HG02870 (cell line): Measurements from ENCODE around the gene SH3PXD2A.

ENCODE experiments used
- ATAC-seq: cut with Tn5 transposase; IDR thresholded peaks from one replicate; pipeline ENCODE4 v1.9.1; 2021; ENCODE audit warnings: mild to moderate bottlenecking, moderate library complexity; ENCODE audit not compliant: unreplicated experiment

The SH3PXD2A gene

DNA sequence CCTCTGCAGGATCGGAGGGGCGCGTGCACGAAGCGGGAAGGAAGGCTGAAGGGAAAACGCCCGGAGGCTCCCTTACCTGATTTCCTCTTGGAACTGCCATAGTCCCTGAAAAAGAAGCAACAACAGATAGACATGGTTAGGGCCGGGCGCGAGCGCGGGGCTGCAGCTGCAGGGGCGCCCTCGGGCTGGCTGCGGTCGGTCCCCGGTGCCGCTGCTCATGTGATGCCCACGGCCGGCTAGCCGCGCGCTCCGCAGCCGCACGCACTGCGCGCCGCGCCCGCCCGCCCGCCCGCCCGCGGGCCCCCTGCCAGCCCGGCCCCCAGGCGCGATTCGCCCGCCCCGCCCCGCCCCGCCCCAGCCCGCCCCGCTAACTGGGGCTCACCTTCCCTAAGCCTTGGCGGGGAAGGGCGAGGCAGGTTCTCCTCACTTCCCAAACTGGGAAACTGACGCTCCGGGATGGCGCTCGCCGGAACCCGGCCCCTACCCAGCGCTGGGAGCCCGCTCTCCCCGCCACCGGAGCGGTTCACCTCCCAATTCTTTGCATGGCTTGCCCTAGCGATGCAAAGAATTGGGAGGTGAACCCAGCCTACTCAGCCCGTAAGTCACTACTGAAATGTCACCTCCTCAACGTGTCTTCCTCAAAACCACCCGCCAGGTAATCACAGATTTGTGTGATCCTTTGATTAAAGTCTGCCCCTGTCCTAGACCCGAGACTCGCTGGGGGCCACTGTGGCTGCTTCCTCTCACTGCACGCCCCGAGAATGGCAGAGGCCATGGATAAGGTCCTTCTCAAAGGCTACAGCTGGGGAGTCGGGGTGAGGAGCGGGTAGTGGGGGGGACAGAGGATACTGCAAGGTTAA, 162.2 kb downstream of the SH3PXD2A start:
- peak; percentile 9 for ATAC-seq

DNA sequence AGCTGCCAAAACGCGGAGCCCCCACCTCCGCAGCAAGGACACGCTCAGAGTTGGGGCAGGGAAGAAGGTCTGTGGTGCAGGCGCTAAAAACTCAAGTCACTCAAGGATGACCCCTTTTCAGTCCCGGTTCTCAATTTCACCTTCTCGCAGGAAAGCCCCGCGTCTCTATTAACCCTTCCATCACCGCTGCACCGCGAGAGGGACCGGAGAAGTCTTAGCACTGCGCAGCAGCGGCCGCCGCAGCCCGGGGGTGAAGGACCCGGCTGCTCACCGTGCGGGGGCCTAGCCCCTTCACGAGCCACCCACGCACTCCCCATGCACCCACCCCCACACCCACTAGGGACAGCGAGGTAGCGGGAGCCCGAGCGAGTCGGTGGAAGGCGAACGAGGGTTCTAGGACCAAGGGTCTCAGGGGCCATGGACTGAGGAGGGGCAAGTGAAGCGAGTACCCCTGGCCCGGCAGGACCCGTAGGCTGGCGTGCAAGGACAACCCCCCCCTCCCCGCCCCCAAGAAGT, 162.9 kb downstream of the SH3PXD2A start:
- peak; percentile 53 for ATAC-seq

DNA sequence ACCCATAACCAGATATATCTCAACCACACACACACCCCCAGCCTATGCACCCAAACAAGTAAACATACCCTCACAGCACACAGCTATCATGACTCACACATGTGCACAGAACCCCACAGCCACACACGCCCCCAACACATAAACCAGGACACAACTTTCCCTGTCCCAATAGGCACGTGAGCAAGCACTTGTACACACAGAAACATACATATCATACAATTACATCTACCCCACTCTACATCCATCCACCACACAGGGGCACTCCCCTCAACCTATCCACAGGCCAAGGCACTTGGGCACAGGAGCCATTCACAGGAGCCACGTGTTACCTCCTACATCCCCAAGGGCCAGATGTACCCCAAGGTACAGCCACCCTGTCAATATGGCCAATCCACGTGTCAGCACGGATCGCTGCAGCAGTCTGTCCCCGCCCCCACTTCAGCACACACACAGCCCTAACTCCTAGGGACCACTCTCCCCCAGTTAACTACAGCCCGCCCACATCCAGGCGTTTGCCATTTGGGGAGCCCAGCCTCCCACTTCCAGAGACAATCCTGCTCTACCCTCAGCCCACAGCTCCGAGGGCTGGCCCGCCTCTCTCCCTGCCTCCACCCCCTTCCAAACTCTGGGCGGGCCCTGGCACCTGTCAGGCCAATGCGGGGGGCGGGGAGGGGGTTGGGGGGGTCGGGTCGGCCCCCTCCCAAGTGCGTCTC, 163.5 kb downstream of the SH3PXD2A start:
- peak; percentile 21 for ATAC-seq

GRCh38 chr10:103691267-103691666, 164.1 kb downstream of the SH3PXD2A start:
- ATAC-seq, result no peak

DNA sequence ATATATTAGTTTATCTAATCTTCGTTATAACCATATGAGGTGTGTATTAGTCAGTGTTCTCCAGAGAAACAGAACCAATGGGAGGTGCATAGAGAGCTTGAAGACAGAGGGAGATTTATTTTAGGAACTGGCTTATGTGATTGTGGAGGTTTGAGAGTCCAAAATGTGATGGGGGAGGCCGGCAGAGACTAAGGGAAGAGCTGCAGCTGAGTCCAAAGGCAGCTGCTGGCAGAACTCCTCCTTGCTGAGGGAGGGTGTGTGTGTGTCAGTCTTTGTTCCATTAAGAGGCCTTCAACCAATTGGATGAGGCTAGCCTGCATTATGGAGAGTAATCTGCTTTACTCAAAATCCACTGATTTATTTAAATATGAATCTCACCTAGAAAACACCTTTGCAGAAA, 165.1 kb downstream of the SH3PXD2A start:
- no peak for ATAC-seq

GRCh38 chr10:103688491-103688890, 166.9 kb downstream of the SH3PXD2A start:
- ATAC-seq, result no peak

DNA sequence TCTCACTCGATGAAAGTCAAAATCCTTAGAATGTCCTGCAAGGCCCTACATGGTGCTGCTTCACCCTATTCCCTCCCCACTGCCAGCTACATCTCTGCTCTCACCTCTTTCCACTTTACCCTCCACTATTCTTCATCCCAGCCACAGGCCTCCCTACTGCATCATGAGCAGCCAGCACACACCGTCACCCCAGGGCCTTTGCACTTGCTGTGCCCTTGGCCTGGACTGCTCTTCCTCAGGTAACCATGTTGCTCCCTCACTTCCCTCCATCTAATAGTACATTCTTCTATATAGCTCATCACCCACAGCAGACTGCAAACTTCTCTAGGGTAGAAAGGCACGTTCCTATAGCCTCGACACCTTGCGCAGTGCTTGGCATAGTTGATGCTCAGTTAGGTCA, 167.7 kb downstream of the SH3PXD2A start:
- ATAC-seq, result no peak

DNA sequence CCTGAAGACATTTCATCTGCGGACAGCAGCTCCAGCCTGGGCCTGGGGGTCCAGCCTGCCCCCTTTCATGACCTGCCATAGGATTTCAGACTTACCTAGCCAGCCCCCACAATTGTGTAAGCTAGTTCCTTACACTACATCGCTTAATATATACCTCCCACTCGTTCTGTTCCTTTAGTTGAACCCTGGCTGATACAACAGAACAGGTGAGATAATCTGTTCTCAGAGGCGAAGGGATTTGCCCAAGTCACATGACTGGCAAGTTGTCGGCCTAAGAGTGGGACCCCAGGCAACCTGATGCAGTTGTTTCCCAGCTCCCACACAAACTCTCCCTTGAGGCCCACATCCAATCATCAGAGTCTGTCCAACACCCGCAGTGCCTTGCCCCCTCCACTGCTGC, 168.2 kb downstream of the SH3PXD2A start:
- no peak for ATAC-seq

DNA sequence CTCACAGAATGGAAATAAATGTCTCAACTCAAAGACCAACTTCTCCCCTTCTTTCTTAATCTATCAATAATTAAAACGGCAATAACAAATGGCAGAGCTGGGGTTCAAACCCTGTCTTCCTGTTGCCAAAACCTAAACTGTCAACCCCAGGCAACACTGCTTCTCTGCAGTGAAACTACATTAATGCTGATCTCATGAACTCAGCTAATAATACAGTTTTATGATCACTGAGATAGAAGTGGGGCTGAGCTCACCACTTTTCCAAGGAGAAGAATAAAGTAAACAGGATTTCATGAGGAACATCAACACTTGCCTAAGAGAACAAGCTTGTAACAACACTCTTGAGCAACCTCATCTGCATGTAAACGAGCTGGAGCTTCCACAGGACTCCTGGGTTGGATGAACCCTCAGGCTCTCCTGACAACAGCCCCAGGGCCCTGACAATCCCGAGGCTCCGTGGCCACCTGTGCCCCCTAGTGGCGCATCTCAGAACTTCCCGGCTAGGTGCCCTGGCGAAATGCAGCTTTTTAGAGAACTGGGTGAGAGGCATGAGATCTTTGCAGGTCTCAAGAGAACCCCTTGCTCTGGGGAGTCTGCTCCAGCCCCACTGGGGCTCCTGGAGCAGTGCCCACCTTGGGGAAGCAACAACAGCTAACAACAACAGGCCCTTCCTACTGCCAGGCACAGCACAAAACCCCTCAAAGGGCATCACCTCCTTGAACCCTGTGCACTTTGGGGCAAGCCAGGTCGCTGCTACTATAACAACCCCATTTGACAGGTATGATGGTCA, 169.3 kb downstream of the SH3PXD2A start:
- peak; percentile 63 for ATAC-seq

GRCh38 chr10:103683851-103684250, 171.5 kb downstream of the SH3PXD2A start:
- no peak for ATAC-seq

GRCh38 chr10:103682631-103683030, 172.7 kb downstream of the SH3PXD2A start:
- no peak for ATAC-seq

DNA sequence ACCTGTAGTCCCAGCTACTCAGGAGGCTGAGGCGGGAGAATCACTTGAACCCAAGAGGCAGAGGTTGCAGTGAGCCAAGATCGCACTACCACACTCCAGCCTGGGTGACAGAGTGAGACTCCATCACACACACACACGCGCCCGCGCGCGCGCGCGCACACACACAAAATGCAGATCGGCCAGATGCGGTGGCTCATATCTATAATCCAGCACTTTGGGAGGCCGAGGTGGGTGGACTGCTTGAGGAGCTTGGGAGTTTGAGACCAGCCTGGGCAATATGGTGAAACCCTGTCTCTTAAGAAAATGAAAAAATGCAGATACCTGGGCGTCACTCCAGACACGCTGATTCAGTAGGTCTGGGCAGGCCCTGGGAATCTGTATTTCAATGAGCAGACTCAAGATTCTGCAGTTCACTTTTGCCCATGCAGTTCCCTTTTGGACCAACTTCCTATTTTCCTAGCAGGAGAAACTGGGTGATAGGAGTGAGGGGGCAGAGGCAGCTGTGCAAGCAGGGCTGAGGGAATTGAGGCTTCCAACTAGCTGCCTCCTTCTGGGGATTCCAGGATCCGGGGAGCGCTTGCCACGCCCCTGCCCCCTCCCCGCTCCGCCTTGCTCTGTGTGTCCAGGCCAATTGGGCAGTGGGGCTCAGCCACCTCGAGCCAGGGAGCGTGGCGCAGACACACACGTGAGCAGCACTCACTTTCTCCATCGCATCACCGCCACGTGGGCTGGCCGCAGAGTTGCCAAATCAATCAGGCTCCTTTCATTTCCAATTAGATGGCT, 173.6 kb downstream of the SH3PXD2A start:
- no peak for ATAC-seq

- ATAC-seq, result no peak
Observed at GRCh38 chr10:103680869-103681236, 174.5 kb downstream of the SH3PXD2A start.

- ATAC-seq, result peak; percentile 86
Observed at GRCh38 chr10:103679096-103679790, 176.1 kb downstream of the SH3PXD2A start.

DNA sequence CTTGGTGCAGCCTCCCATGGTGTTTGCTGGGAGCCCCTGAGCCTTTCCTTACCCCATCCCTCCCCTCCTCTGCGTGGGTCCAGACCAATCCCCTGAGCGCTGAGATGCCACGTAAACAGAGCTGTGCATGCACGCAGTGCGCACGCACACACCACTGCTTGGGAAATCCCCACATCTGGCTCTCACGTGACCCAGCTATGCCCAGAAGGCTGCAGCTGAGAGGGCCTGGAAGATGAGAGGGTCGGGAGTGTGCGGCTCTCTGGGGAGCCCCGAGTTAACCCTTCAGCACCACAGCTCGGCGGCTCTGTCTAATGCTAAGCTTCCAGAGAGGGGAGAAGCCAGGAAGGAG, 177.2 kb downstream of the SH3PXD2A start:
- peak; percentile 72 for ATAC-seq

DNA sequence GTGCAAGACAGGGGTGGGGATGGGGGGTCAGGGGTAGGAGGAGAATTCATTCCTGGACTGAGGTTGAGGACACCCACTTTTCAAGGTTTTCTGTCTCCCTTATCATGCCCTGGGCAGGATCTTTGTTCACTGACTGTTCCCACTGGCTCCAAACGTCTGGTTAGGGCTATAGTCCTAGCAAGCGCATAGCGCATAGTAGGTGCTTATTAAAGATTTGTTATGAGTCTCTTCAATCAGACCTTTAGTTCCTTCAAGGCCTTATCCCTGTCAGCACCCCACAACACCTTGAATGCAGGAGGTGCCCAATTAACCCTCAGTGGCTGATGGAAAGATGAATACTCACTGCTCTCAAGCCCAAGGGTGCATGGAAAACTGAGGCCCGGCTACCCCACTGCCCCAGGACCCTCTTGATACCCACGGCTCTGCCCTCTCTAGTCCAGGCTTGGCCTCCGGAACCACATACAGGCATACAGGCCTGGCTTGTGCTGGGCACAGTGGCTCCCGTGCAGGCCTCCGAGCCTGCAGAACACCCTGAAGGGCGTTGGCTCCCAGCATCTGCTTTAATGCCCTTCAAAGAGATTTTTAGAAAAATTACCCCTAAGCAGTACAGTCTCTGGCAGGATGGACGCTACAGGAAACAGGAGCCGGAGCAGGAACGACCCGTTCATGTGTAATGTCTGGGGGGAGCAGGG, 177.7 kb downstream of the SH3PXD2A start:
- no peak for ATAC-seq

DNA sequence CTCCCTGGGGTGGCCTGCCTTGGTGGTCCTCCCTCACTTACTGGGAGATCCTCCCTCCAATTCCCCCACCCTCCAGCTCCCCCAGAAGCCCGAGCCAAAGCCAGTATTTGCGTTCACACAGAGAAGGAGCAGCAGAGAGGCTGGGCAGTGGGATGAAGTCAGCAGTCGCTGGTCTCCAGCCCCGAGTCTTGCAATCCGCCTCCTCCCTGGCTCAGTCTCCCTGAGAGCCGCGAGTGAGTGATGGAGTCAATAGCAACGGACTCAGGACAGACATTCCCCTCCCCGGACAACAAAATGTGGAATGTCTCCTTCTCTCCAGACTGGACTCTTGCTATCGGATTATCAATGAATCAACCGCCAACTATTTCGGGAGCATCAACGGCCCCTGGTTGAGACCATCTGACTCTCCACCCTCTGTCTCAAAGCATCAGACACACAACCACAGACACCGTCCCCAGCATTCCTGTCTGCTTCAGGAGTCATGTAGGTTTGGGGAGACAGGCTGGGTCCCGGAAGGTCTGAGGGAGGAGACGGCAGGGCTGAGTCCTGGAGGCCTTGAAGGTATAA, 178.4 kb downstream of the SH3PXD2A start:
- no peak for ATAC-seq

DNA sequence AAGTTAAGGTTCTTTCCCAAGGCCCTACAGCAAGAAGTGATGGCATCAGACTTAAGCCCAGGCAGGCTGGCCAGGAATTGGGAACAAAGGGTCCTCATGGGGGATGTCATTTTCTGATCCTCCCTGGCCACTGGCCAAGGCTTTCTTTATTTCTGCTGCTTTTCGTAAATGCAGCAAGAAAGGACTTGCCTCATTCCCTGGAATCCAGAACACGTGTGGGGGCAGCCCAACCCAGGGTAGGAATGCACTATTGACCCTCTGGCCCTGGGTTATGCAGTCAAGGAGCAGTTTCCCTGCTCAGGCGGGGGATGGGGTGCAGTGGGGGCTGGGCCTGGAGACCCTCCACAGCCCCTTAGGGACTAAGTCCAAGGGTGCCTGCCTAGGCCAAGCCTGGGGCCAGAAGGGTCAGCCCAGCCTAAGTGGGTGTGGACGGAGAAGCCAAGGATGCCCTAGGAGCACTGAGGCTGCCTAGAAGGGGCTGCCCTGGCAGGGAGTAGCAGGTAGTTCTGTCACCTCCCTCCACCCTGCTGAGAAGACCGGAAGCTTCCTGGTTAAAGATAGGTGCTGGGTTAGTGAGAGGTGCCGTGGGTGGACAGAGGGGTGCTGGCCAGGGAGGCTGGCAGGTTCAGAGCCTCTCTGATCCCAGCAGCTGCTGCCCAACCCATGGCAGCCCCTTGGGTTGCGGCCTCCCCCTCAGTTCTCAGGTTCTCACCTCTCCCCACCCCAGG, 179.2 kb downstream of the SH3PXD2A start:
- no peak for ATAC-seq
